Chondrocyte (in vitro differentiated cells): ENCODE measurements around the gene PYGB. TPM values are rescaled to one million over a fixed set of nuclear protein-coding genes. Genes with fewer than 3 reads are reported as not detected.

ENCODE experiments used
- DNase-seq: peaks from one replicate; pipeline ENCODE4 v3.0.0; 2021; ENCODE audit warnings: mixed read lengths, low spot score
- H3K27ac Mint-ChIP-seq: one replicate; pipeline ENCODE4 v1.8.0; 2021; ENCODE audit warnings: mild to moderate bottlenecking, moderate library complexity, mixed read lengths; ENCODE audit not compliant: unreplicated experiment
- H3K27me3 Mint-ChIP-seq: 2 replicates; pipeline ENCODE4 v1.8.0; 2021; ENCODE audit warnings: low read depth, mixed read lengths
- H3K36me3 Mint-ChIP-seq: 2 replicates; pipeline ENCODE4 v1.8.0; 2021; ENCODE audit warnings: low read depth, mixed read lengths
- H3K4me1 Mint-ChIP-seq: 2 replicates; pipeline ENCODE4 v1.8.0; 2021; ENCODE audit warnings: low read depth, mild to moderate bottlenecking, mixed read lengths
- H3K4me3 Mint-ChIP-seq: one replicate; pipeline ENCODE4 v1.8.0; 2021; ENCODE audit warnings: mild to moderate bottlenecking, moderate library complexity, mixed read lengths; ENCODE audit not compliant: unreplicated experiment
- H3K9me3 Mint-ChIP-seq: 2 replicates; pipeline ENCODE4 v1.8.0; 2021; ENCODE audit warnings: low read depth, mixed read lengths
- total RNA-seq: library from RNA; stranded (reverse); gene quantifications from 3 replicates; pipeline ENCODE4 v1.2.1, GENCODE V29; 2021
- TF ChIP-seq, protein P1 (sequence below): fragments of 200-600 bp; sonication (generic); IDR thresholded peaks from 2 replicates; pipeline ENCODE4 v1.5.0; 2021; ENCODE audit warnings: antibody characterized with exemption, mild to moderate bottlenecking, moderate library complexity

Gene PYGB
- total RNA-seq, 1 donor from 2014 or later = 171 TPM

DNA sequence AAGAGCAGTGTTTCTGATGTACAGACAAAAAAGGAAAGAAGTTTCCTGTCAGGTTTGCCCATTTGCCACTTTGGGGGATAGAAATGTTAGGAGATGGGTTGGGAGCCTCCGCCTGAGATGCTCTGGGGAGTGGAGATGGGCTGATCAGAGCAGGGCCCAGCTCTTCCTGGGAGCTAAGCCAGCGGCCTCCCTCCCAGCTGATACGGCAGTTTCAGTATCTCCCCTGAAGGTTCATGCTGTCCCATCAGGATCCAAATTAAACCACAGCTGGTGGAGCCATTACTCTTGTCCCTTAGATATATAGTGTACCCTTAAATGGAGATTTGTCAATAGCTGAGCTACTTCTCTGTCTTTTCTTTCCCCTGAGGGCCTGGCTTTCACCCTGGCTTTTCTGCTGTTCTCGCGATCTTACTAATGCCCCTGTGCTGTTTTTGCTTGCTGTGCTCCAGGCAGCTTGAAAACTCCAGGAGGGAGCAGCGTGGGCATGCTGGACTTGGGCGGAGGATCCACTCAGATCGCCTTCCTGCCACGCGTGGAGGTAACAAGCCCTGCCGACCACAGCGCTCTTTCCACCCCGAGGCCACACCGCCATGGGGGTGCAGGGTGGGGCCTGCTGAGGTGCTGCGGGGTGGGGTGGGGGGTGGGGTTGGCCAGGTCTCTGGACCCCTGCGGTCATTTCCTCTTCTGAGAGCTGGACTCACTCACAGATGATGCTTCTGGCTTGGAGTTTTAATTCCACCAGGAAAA is 31.5 kb upstream of the PYGB start:
- H3K4me3 Mint-ChIP-seq = no peak overlapping the region
- H3K4me1 Mint-ChIP-seq = peaks cover 8% of the 10 kb centered on the region
- no peaks in the 10 kb centered on the region for H3K9me3 Mint-ChIP-seq
- TF ChIP-seq, protein P1, sequence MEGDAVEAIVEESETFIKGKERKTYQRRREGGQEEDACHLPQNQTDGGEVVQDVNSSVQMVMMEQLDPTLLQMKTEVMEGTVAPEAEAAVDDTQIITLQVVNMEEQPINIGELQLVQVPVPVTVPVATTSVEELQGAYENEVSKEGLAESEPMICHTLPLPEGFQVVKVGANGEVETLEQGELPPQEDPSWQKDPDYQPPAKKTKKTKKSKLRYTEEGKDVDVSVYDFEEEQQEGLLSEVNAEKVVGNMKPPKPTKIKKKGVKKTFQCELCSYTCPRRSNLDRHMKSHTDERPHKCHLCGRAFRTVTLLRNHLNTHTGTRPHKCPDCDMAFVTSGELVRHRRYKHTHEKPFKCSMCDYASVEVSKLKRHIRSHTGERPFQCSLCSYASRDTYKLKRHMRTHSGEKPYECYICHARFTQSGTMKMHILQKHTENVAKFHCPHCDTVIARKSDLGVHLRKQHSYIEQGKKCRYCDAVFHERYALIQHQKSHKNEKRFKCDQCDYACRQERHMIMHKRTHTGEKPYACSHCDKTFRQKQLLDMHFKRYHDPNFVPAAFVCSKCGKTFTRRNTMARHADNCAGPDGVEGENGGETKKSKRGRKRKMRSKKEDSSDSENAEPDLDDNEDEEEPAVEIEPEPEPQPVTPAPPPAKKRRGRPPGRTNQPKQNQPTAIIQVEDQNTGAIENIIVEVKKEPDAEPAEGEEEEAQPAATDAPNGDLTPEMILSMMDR = no peak
- H3K27me3 Mint-ChIP-seq = no peaks in the 10 kb centered on the region
- no peak for DNase-seq
- H3K36me3 Mint-ChIP-seq = peaks cover 29% of the 10 kb centered on the region
- no peak overlapping the region for H3K27ac Mint-ChIP-seq

DNA sequence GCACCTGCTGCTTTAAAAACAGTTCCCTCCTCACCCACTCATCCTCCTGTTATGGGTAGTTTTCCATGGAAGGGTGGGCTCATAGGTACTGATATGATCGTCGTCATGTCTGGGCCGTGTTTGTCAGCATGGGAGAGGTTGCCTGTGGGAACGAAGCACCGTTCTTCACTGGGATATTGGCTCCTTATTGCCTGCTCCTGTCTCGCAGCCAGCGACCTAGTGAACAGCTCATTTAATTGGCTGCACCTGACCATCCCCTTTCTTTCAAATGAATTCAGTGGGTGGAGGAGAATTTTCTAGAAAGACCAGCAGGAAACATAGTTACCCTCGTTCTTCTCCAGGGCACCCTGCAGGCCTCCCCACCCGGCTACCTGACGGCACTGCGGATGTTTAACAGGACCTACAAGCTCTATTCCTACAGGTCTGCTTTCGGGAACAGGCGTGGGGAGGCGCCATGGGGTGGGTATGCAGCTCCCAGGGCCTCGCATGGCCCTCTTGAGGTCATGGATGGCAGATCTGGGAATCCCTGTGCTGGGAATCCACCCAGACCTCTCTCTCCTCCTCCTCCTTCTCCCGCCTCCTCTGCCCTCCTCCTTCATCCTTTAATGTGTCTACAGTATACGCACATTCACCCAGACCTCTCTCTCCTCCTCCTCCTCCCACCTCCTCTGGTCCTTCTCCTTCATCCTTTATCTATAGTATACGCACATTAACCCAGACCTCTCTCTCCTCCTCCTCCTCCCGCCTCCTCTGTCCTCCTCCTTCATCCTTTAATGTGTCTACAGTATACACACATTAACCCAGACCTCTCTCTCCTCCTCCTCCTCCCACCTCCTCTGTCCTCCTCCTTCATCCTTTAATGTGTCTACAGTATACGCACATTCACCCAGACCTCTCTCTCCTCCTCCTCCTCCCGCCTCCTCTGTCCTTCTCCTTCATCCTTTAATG is 30.4 kb upstream of the PYGB start:
- DNase-seq = no peak
- no peak overlapping the region for H3K4me3 Mint-ChIP-seq
- peaks cover 21% of the 10 kb centered on the region for H3K36me3 Mint-ChIP-seq
- no peaks in the 10 kb centered on the region for H3K27me3 Mint-ChIP-seq
- no peaks in the 10 kb centered on the region for H3K9me3 Mint-ChIP-seq
- no peak overlapping the region for H3K27ac Mint-ChIP-seq
- H3K4me1 Mint-ChIP-seq = peaks cover 18% of the 10 kb centered on the region
- TF ChIP-seq, protein P1 = no peak

DNA sequence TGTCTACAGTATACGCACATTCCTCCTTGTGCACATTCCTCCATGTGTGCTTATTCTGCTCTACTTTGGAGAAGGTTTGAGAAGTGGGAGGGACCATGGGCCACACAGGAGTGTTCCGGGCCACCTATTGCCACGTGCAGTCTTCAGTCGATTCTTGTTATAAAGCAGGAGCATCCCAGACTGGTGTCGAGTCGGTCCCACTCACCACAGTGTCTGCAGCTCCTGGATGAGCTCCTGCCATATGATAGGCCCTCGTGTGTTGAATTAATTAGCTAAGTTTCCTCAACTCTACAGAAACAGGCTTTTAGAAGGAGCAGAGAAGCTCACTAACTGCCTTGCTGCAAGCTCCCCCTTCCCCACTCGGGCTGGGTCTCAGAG is 29.8 kb upstream of the PYGB start:
- Mint-ChIP-seq H3K27ac (no peak overlapping the region), H3K4me1 (peaks cover 25% of the 10 kb centered on the region)

DNA sequence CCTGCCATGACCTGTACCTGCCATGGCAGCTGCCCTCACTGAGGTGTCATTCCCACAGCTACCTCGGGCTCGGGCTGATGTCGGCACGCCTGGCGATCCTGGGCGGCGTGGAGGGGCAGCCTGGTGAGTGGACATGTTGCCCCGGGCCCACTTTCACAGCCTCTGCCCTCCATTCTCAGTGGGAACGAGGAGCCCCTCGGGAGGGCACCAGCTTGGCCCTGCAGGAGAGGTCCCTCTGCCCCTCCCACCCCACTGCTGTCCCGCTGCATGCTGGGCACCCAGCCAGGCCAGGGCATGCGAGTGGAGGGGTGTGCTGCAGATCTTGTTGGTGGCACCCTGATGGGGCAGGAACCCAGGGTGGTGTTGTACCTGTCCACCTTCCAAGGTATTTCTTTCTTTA is 29.4 kb upstream of the PYGB start:
- Mint-ChIP-seq H3K36me3 (peaks cover 18% of the 10 kb centered on the region), H3K27me3 (no peaks in the 10 kb centered on the region), H3K4me1 (peaks cover 29% of the 10 kb centered on the region), H3K27ac (no peak overlapping the region), H3K4me3 (no peak overlapping the region), H3K9me3 (no peaks in the 10 kb centered on the region)
- peak; percentile 83 for DNase-seq
- TF ChIP-seq, protein P1 = no peak

More for the DNA sequence above, 29.8 kb upstream of the PYGB start:
- peaks cover 21% of the 10 kb centered on the region for H3K36me3 Mint-ChIP-seq
- no peak for DNase-seq
- no peak overlapping the region for H3K4me3 Mint-ChIP-seq
- H3K9me3 Mint-ChIP-seq = no peaks in the 10 kb centered on the region
- no peaks in the 10 kb centered on the region for H3K27me3 Mint-ChIP-seq
- TF ChIP-seq, protein P1 = no peak

DNA sequence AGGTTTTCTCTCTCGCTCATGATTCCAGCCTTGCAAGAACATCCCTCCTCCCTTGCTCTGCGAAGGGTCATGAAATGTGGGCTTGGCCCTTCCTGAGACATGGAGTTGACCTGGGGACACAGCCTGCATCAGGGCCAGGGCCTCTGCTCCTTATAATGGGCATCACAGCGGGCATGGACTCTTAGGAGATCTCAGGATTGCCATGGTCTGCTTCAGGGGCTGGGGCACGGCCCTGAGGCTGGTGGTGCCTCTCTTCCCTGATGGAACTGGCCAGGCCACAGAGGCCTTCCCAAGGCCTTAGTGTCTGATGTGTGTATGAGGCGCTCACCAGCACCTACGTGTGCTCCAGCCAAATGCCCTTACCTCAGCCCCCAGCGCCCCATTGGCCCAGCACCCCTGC is 28.5 kb upstream of the PYGB start:
- no peak overlapping the region for H3K27ac Mint-ChIP-seq
- TF ChIP-seq, protein P1 = no peak
- no peak for DNase-seq
- H3K4me1 Mint-ChIP-seq = peaks cover 37% of the 10 kb centered on the region
- no peaks in the 10 kb centered on the region for H3K9me3 Mint-ChIP-seq
- H3K36me3 Mint-ChIP-seq = peaks cover 18% of the 10 kb centered on the region
- H3K27me3 Mint-ChIP-seq = no peaks in the 10 kb centered on the region
- no peak overlapping the region for H3K4me3 Mint-ChIP-seq
